HepG2 (cell line): Measurements from ENCODE around the gene RCBTB1. TPM values are rescaled to one million over a fixed set of nuclear protein-coding genes. Genes with fewer than 3 reads are reported as not detected.

Experiments used
- ARID4A ChIP-seq: sonication (generic); formaldehyde crosslinking; IDR thresholded peaks from 2 replicates; pipeline ENCODE4 v1.5.0; 2020; ENCODE audit warnings: mild to moderate bottlenecking, missing genetic modification reagents, borderline replicate concordance
- ELF1 ChIP-seq: sonication (generic); formaldehyde crosslinking; IDR thresholded peaks from 2 replicates; pipeline ENCODE4 v1.4.0; 2020; ENCODE audit warnings: missing genetic modification reagents
- FOXC1 ChIP-seq: sonication (generic); formaldehyde crosslinking; IDR thresholded peaks from 2 replicates; pipeline ENCODE4 v1.8.0; 2022; ENCODE audit warnings: mild to moderate bottlenecking, missing genetic modification reagents, borderline replicate concordance
- GRHL1 ChIP-seq: sonication (generic); formaldehyde crosslinking; conservative IDR thresholded peaks from 2 replicates; pipeline ENCODE4 v1.8.0; 2022; ENCODE audit warnings: missing genetic modification reagents
- GTF2F1 ChIP-seq: fragments of 150-350 bp; IDR thresholded peaks from 2 replicates; pipeline ENCODE4 v1.6.1; 2014; ENCODE audit warnings: low read length
- HDAC1 ChIP-seq: sonication (generic); formaldehyde crosslinking; IDR thresholded peaks from 2 replicates; pipeline ENCODE4 v1.5.1; 2020; ENCODE audit warnings: mild to moderate bottlenecking, missing genetic modification reagents
- KDM1A ChIP-seq: IDR thresholded peaks from 2 replicates; pipeline ENCODE4 v1.6.1; 2016; ENCODE audit warnings: missing compliant biosample characterization
- MEIS2 ChIP-seq: sonication (generic); formaldehyde crosslinking; IDR thresholded peaks from 2 replicates; pipeline ENCODE4 v1.9.0; 2021; ENCODE audit warnings: mild to moderate bottlenecking, missing genetic modification reagents
- MIER3 ChIP-seq: IDR thresholded peaks from 2 replicates; pipeline ENCODE4 v1.6.1; 2016; ENCODE audit warnings: missing compliant biosample characterization, borderline replicate concordance
- MTERF4 ChIP-seq: sonication (generic); formaldehyde crosslinking; IDR thresholded peaks from 2 replicates; pipeline ENCODE4 v1.8.0; 2023; ENCODE audit warnings: mild to moderate bottlenecking, missing genetic modification reagents
- MXI1 ChIP-seq: IDR thresholded peaks from 3 replicates; pipeline ENCODE4 v1.6.1; 2012; ENCODE audit warnings: low read depth, low read length, inconsistent platforms, borderline replicate concordance
- SP2 ChIP-seq: sonication (generic); formaldehyde crosslinking; IDR thresholded peaks from 2 replicates; pipeline ENCODE4 v1.5.1; 2020; ENCODE audit warnings: mild to moderate bottlenecking, missing genetic modification reagents
- ZBTB1 ChIP-seq: sonication (generic); formaldehyde crosslinking; IDR thresholded peaks from 2 replicates; pipeline ENCODE4 v1.4.0; 2020; ENCODE audit warnings: missing genetic modification reagents, borderline replicate concordance
- ZNF574 ChIP-seq: sonication (generic); formaldehyde crosslinking; IDR thresholded peaks from 2 replicates; pipeline ENCODE4 v1.4.0; 2020; ENCODE audit warnings: missing genetic modification reagents
- ZNF614 ChIP-seq: IDR thresholded peaks from 2 replicates; pipeline ENCODE4 v1.6.1; 2018; ENCODE audit warnings: missing biosample characterization, missing genetic modification reagents, inconsistent platforms, borderline replicate concordance
- polyA plus RNA-seq, 8 experiments: library from polyadenylated mRNA; depleted of rRNA in 3 of 8; stranded (reverse) in 7 of 8; unstranded in 1 of 8; fragments of >200 nt; fragmentation: Illumina TruSeq in 4 of 8; extraction: Trizol in 4 of 8; gene quantifications; 2 replicates each; pipeline versions ENCODE4 v1.2.1 to v1.2.3, GENCODE V29; 2011 to 2016; ENCODE audit warnings: low read depth in 4 of 8, missing spikeins in 1 of 8, mixed read lengths in 1 of 8; ENCODE audit not compliant: insufficient read depth in 1 of 8
- total RNA-seq, 5 experiments: library from RNA; depleted of rRNA; stranded (reverse); fragments of >200 nt; fragmentation: Illumina TruSeq; extraction: Trizol; gene quantifications; 2 replicates each; pipeline ENCODE4 v1.2.3, GENCODE V29; 2016; ENCODE audit warnings: low read depth in 1 of 5

Gene RCBTB1
- total and polyA plus RNA-seq, 2 of the 13 experiments (the other 11 are each of a cell fraction or from before 2014, with no cell fraction given), result 13.4 to 21.6 TPM

- TF ChIP-seq ZNF574 (CRISPR knock-in tag) (peak; percentile 47), ARID4A (CRISPR knock-in tag) (peak; percentile 53; the same call in 1 of the 2 replicates), ZNF614 (peak; percentile 19; the same call in 1 of the 2 replicates), GTF2F1 (no peak), MIER3 (peak; percentile 20; the same call in 1 of the 2 replicates), SP2 (0 out of 2 replicates have a peak, but pooled peaks have one; percentile 39), KDM1A (CRISPR knock-in tag) (no peak), FOXC1 (no peak; the same call in 1 of the 2 replicates), HDAC1 (peak; percentile 54), MEIS2 (CRISPR knock-in tag) (0 out of 2 replicates have a peak, but pooled peaks have one; percentile 45), MTERF4 (CRISPR knock-in tag) (peak; percentile 77; the same call in 1 of the 2 replicates), GRHL1 (CRISPR knock-in tag) (no peak), MXI1 (peak; percentile 45; the same call in 1 of the 3 replicates), ELF1 (CRISPR knock-in tag) (peak; percentile 88), ZBTB1 (CRISPR knock-in tag) (no peak)
These were observed 89.3 kb downstream of the RCBTB1 start, which contains the start of gene PHF11 (continued) for GRCh38 chr13:49495783-49496762.
